OCI-LY3 (cell line): Measurements from ENCODE around the gene MFRP.

Experiments
- CTCF ChIP-seq: fragments of 200-600, 300-600 bp; sonication (generic); IDR thresholded peaks from 2 replicates; pipeline ENCODE4 v1.5.1; 2014; ENCODE audit warnings: antibody characterized with exemption, low read length, low read depth
- EZH2phosphoT487 ChIP-seq: fragments of 200-600 bp; shearing (Covaris generic); IDR thresholded peaks from 2 replicates; pipeline ENCODE4 v1.6.1; 2018; ENCODE audit warnings: antibody characterized with exemption, mixed run types, low read depth

GRCh38 chr11:119351232-119351631 lies 4.7 kb upstream of the MFRP start:
- TF ChIP-seq CTCF = no peak
- no peak for TF ChIP-seq EZH2phosphoT487
